IPS-11a (cell line): ENCODE measurements around the gene DNASE1L1.
A peak's percentile ranks its signal among the peaks of the same experiment; 100 is the strongest.

Experiments
- H3K4me3 ChIP-seq: one replicate; pipeline ENCODE4 v1.5.1; 2013; ENCODE audit warnings: low read depth, low read length, control low read depth

The DNASE1L1 gene

DNA sequence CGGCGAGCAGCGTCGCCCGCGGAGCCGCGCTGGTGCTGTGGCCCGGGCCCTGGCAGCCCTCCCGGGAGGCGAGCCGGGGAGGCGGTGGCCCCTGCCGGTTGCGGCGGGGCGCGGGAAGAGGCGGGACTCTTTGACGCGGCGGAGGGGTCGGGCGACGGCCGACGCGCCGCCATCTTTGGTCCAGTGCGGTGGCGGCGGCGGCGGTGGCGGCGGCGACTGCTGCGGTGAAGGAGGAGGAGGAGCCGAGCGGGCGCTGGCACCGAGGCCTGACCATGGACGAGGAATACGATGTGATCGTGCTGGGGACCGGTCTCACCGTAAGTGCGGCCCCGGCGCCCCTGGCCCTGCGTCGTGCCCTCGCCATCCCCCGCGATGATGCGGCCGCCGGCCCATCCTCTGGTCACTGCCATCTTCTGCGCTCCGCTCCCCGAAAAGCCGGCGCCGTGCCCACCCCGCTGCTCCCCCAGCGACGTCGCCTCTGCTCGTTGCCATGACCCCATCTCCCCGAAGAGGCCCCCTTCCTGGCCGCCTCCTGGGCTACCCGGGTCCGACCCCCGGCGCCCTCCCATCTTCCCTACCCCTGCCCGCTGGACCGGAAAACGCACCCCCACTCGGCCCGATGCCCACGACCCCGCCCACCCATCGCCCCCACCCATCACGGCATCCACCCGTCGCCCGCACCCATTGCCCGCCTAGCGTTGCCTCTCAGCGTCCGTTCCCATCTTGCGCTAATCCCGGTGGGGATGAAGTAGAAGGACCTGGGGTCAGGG, 28.1 kb upstream of the DNASE1L1 start, which contains the start of gene GDI1:
GDI1 (plus strand) TSS at position 172 of the 770 bp plus-strand sequence; CDS start at position 273, 101 bp downstream.
- H3K4me3 ChIP-seq, result peak within 1 kb of the TSS; percentile 65

GRCh38 chrX:154436374-154436982, 27.4 kb upstream of the DNASE1L1 start:
- H3K4me3 ChIP-seq, result peak overlapping the region; percentile 35

DNA sequence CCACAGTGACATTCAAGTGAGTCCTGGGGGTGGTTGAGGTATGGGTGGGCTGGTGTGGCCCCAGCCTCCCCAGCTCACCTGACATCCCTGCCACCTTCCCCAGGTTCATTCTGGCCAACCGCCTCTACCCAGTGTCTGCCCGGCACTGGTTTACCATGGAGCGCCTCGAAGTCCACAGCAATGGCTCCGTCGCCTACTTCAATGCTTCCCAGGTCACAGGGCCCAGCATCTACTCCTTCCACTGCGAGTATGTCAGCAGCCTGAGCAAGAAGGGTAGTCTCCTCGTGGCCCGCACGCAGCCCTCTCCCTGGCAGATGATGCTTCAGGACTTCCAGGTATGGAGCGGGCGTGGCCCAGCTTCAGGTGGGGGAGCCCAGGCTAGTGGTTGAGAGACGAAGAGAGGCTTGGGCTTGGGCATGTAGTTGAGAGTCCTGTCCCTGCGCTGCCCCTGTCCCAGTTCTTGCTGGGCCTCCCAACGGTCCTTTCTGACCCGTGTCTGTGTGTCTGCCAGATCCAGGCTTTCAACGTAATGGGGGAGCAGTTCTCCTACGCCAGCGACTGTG, 26.2 kb upstream of the DNASE1L1 start:
- H3K4me3 ChIP-seq, result no peak overlapping the region

GRCh38 chrX:154434394-154435168, 25.5 kb upstream of the DNASE1L1 start:
- H3K4me3 ChIP-seq, result no peak overlapping the region

- no peak overlapping the region for H3K4me3 ChIP-seq
These were observed 24.6 kb upstream of the DNASE1L1 start for GRCh38 chrX:154433605-154434004.

DNA sequence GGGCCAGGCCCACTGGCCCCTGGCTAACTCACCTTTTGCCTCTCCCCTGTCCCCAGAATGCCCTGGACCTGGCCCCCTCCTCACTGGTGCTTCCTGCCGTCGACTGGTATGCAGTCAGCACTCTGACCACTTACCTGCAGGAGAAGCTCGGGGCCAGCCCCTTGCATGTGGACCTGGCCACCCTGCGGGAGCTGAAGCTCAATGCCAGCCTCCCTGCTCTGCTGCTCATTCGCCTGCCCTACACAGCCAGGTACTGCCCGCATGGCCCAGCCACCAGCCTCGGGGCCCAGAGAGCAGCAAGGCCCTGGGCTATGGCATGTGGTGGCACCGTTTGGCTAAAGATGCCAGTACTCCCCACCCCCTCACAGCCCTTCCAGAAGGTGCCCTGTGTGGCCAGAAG, 23.2 kb upstream of the DNASE1L1 start:
- H3K4me3 ChIP-seq, result no peak overlapping the region

- no peak overlapping the region for H3K4me3 ChIP-seq
These were observed 22.3 kb upstream of the DNASE1L1 start for GRCh38 chrX:154431341-154431740.

DNA sequence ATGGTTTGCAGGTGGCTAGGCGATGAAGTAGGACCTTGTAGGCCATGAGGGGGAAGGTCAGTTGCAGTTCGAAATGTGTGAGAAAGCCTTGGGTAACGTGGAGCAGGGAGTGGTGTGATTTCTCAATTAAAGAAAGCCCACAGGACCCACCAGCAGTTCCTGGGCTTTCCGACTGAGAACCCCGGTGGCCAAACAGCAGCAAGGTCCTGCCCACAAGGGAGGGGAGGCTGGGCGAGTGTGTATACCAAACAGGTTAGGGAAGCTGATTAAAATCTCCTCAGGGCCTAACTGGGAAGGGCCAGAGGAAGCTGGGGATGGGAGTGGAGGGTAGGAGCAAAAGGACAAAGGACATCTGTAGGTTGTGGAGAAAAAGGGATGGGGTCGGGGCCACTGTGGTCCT, 21.9 kb upstream of the DNASE1L1 start:
- H3K4me3 ChIP-seq, result no peak overlapping the region

GRCh38 chrX:154430479-154430878, 21.4 kb upstream of the DNASE1L1 start:
- H3K4me3 ChIP-seq, result no peak overlapping the region

GRCh38 chrX:154429711-154430110, 20.7 kb upstream of the DNASE1L1 start:
- H3K4me3 ChIP-seq, result no peak overlapping the region

GRCh38 chrX:154428176-154429171, 19.4 kb upstream of the DNASE1L1 start, which contains the start of gene ATP6AP1:
TSS of gene ATP6AP1 (plus strand) at chrX:154428677. CDS start at chrX:154428693, 16 bp downstream.
- H3K4me3 ChIP-seq, result peak within 1 kb of the TSS; percentile 48

- no peak overlapping the region for H3K4me3 ChIP-seq
These were observed 18.1 kb upstream of the DNASE1L1 start for GRCh38 chrX:154426916-154427770.

GRCh38 chrX:154420402-154420756, 11.3 kb upstream of the DNASE1L1 start:
- no peak overlapping the region for H3K4me3 ChIP-seq

DNA sequence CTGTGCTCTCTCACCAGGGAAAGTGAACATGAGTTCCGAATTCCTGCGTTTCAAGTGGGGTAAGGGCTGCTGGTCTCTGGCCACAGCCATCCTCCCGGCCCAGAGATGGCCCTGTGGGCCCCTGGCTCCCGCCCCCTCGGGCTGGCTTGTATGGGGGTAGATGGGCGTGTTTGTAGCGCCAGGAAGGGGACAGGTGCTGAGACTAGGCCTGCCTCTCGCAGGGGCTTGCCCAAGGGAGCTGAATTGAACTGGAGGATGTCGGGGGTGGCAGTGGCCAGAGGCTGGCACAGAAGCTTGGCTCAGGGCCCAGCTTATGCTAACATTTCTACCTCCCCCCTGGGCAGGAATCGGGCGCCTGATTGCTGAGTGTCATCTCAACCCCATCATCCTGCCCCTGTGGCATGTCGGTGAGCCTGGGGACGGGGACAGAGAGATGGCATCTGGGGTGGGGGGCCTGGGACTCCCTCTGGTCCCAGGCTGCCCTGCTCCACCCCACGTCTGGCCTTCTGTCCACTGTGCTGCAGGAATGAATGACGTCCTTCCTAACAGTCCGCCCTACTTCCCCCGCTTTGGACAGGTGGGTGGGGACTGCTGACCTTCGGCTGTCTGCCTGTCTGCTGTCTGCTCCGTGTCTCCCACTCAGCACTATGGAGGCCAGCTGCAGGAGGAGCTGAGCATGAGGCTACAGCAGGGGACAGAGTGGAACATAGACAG, 10.8 kb upstream of the DNASE1L1 start:
- no peak overlapping the region for H3K4me3 ChIP-seq

GRCh38 chrX:154419189-154419588, 10.1 kb upstream of the DNASE1L1 start:
- no peak overlapping the region for H3K4me3 ChIP-seq

DNA sequence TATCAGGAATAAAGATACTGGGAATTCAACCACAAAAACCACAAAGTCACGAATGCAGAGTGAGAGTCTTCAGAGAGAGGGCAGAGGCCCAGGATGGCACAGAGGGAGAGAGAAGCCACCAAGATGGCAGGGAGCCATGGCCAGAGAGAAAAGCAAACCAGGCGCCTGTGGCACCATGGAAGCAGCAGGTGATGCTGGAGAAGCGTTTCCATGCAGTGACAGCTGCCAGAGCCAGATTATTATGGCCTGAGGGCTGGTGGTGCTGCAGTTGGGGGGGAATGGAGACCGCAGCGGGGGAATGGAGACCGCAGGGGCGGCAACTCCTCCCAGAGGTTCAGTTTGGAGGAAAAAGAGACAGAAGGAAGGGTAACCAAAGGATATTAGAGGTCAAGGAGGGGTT, 8.1 kb upstream of the DNASE1L1 start:
- no peak overlapping the region for H3K4me3 ChIP-seq

GRCh38 chrX:154413142-154413541, 4.1 kb upstream of the DNASE1L1 start:
- H3K4me3 ChIP-seq, result no peak overlapping the region

DNA sequence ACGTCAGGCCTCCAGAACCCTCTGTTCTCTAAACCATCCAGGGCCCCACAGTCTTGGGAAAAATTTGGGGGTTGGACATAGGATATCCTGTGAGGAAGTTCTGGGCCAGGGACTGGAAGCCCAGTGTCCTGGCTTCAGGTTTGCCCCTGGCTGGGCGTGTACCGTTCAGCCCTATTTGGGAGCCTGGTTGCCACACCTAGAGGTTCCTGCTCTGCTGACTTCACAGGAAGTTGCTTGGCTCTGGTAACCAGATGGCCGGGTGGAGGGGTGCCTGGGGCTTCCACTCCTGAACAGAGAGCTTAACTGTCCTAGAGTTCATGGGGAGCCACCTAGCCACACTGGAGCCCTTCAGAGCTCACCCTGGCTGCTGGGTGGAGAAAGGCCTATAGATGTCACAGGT, 3.4 kb upstream of the DNASE1L1 start:
- H3K4me3 ChIP-seq, result no peak overlapping the region

- peak overlapping the region; percentile 51 for H3K4me3 ChIP-seq
These were observed 2.9 kb upstream of the DNASE1L1 start for GRCh38 chrX:154411981-154412340.
